GM23248 (cell line): ENCODE measurements around the gene PHYKPL.

Experiments used
- EZH2 ChIP-seq: fragments of 200-600 bp; sonication (generic); IDR thresholded peaks from 2 replicates; pipeline ENCODE4 v1.6.1; 2018; ENCODE audit warnings: antibody characterized with exemption, mild to moderate bottlenecking; ENCODE audit not compliant: insufficient read depth, poor library complexity, severe bottlenecking
- EZH2phosphoT487 ChIP-seq: fragments of 200-600 bp; sonication (generic); IDR thresholded peaks from 2 replicates; pipeline ENCODE4 v1.6.1; 2018; ENCODE audit warnings: antibody characterized with exemption, moderate library complexity, mild to moderate bottlenecking, low read depth; ENCODE audit not compliant: insufficient read depth

GRCh38 chr5:178213003-178213461 lies 19.6 kb downstream of the PHYKPL start:
- TF ChIP-seq EZH2 (no peak), EZH2phosphoT487 (no peak)
